Loucy (cell line): Measurements from ENCODE around the gene TFPI.

Source experiments
- H2AFZ ChIP-seq: fragments of 200-600 bp; sonication (generic); 2 replicates; pipeline ENCODE4 v1.6.0; 2016; ENCODE audit warnings: antibody characterized with exemption, mild to moderate bottlenecking, low read length, moderate library complexity
- H3F3A ChIP-seq: fragments of 200-600 bp; 2 replicates; pipeline ENCODE4 v1.6.0; 2016; ENCODE audit warnings: antibody characterized with exemption, low read depth, mild to moderate bottlenecking
- H3K27me3 ChIP-seq: fragments of 200-600 bp; sonication (generic); 2 replicates; pipeline ENCODE4 v1.6.1; 2014; ENCODE audit warnings: low read length, mild to moderate bottlenecking; ENCODE audit not compliant: insufficient read depth, poor library complexity, severe bottlenecking
- H3K36me3 ChIP-seq: fragments of 200-600 bp; sonication (generic); 2 replicates; pipeline ENCODE4 v1.6.1; 2016; ENCODE audit warnings: low read length; ENCODE audit not compliant: insufficient read depth
- H3K4me1 ChIP-seq: fragments of 200-600 bp; sonication (generic); 2 replicates; pipeline ENCODE4 v1.5.1; 2014; ENCODE audit warnings: low read length, mild to moderate bottlenecking; ENCODE audit not compliant: insufficient read depth, poor library complexity, severe bottlenecking
- H3K4me2 ChIP-seq: fragments of 200-600 bp; sonication (generic); 2 replicates; pipeline ENCODE4 v1.6.0; 2014; ENCODE audit warnings: antibody characterized with exemption, low read length, low read depth, mild to moderate bottlenecking; ENCODE audit not compliant: poor library complexity, severe bottlenecking
- H3K4me3 ChIP-seq: fragments of 200-600 bp; sonication (generic); 2 replicates; pipeline ENCODE4 v1.5.1; 2014; ENCODE audit warnings: low read length, mild to moderate bottlenecking, mixed read lengths; ENCODE audit not compliant: poor library complexity, severe bottlenecking
- H3K79me2 ChIP-seq: fragments of 200-600 bp; sonication (generic); 2 replicates; pipeline ENCODE4 v1.6.1; 2014; ENCODE audit warnings: low read length; ENCODE audit not compliant: insufficient read depth
- H3K9ac ChIP-seq: fragments of 200-600 bp; sonication (generic); 2 replicates; pipeline ENCODE4 v1.6.0; 2014; ENCODE audit warnings: mild to moderate bottlenecking, low read depth, low read length, moderate library complexity; ENCODE audit not compliant: poor library complexity, severe bottlenecking
- H3K9me2 ChIP-seq: fragments of 200-600 bp; sonication (generic); replicated peaks from 2 replicates; pipeline ENCODE4 v1.6.1; 2016; ENCODE audit warnings: low read depth, low read length, mixed read lengths
- H3K9me3 ChIP-seq: fragments of 200-600 bp; sonication (generic); 2 replicates; pipeline ENCODE4 v1.6.1; 2014; ENCODE audit warnings: mild to moderate bottlenecking, antibody characterized with exemption, low read length, low read depth; ENCODE audit not compliant: insufficient read depth
- H4K20me1 ChIP-seq: fragments of 200-600 bp; sonication (generic); 2 replicates; pipeline ENCODE4 v1.6.0; 2014; ENCODE audit warnings: antibody characterized with exemption, low read length, mild to moderate bottlenecking; ENCODE audit not compliant: insufficient read depth, poor library complexity, severe bottlenecking
- CTCF ChIP-seq: fragments of 200-600 bp; sonication (generic); conservative IDR thresholded peaks from 2 replicates; pipeline ENCODE4 v1.5.1; 2014; ENCODE audit warnings: mild to moderate bottlenecking, antibody characterized with exemption, low read length
- EZH2phosphoT487 ChIP-seq: fragments of 200-600 bp; IDR thresholded peaks from 2 replicates; pipeline ENCODE4 v1.6.1; 2018; ENCODE audit warnings: antibody characterized with exemption, mild to moderate bottlenecking, moderate library complexity, borderline replicate concordance

Gene TFPI

GRCh38 chr2:187434342-187434785 lies 119.9 kb downstream of the TFPI start:
- H3K27me3 ChIP-seq = no peaks in the 10 kb centered on the region
- no peaks in the 10 kb centered on the region for H3K9me2 ChIP-seq
- TF ChIP-seq EZH2phosphoT487 (no peak), CTCF (no peak)
- H3K4me2 ChIP-seq = no peak overlapping the region
- H3K9ac ChIP-seq = no peak overlapping the region
- H3K79me2 ChIP-seq = no peaks in the 10 kb centered on the region
- no peaks in the 10 kb centered on the region for H3F3A ChIP-seq
- H3K9me3 ChIP-seq = no peaks in the 10 kb centered on the region
- H3K36me3 ChIP-seq = no peaks in the 10 kb centered on the region
- no peaks in the 10 kb centered on the region for H4K20me1 ChIP-seq
- H3K4me1 ChIP-seq = no peaks in the 10 kb centered on the region
- H3K4me3 ChIP-seq = no peak overlapping the region
- no peak overlapping the region for H2AFZ ChIP-seq

GRCh38 chr2:187431911-187432310 lies 122.3 kb downstream of the TFPI start:
- Histone ChIP-seq H2AFZ (no peak overlapping the region), H3F3A (no peaks in the 10 kb centered on the region), H3K9ac (no peak overlapping the region), H3K36me3 (no peaks in the 10 kb centered on the region), H3K79me2 (no peaks in the 10 kb centered on the region), H3K4me2 (no peak overlapping the region), H4K20me1 (no peaks in the 10 kb centered on the region), H3K9me2 (no peaks in the 10 kb centered on the region), H3K4me1 (no peaks in the 10 kb centered on the region), H3K9me3 (no peaks in the 10 kb centered on the region), H3K4me3 (no peak overlapping the region), H3K27me3 (no peaks in the 10 kb centered on the region)
- TF ChIP-seq EZH2phosphoT487 (no peak), CTCF (no peak)

- Histone ChIP-seq H3K79me2 (no peaks in the 10 kb centered on the region), H3K4me2 (no peak overlapping the region), H3F3A (no peaks in the 10 kb centered on the region), H4K20me1 (no peaks in the 10 kb centered on the region), H3K27me3 (no peaks in the 10 kb centered on the region), H2AFZ (no peak overlapping the region), H3K36me3 (no peaks in the 10 kb centered on the region), H3K4me1 (no peaks in the 10 kb centered on the region), H3K9me3 (no peaks in the 10 kb centered on the region), H3K9me2 (no peaks in the 10 kb centered on the region), H3K9ac (no peak overlapping the region), H3K4me3 (no peak overlapping the region)
- TF ChIP-seq CTCF = no peak
- no peak for TF ChIP-seq EZH2phosphoT487
Measured at GRCh38 chr2:187429989-187430388, 124.2 kb downstream of the TFPI start.
